Fibroblast of skin of abdomen (primary cell): ENCODE measurements around the gene GATD1.

Experiments
- DNase-seq: peaks from one replicate; pipeline ENCODE4 v3.0.0-alpha.2; 2013

Gene GATD1

DNA sequence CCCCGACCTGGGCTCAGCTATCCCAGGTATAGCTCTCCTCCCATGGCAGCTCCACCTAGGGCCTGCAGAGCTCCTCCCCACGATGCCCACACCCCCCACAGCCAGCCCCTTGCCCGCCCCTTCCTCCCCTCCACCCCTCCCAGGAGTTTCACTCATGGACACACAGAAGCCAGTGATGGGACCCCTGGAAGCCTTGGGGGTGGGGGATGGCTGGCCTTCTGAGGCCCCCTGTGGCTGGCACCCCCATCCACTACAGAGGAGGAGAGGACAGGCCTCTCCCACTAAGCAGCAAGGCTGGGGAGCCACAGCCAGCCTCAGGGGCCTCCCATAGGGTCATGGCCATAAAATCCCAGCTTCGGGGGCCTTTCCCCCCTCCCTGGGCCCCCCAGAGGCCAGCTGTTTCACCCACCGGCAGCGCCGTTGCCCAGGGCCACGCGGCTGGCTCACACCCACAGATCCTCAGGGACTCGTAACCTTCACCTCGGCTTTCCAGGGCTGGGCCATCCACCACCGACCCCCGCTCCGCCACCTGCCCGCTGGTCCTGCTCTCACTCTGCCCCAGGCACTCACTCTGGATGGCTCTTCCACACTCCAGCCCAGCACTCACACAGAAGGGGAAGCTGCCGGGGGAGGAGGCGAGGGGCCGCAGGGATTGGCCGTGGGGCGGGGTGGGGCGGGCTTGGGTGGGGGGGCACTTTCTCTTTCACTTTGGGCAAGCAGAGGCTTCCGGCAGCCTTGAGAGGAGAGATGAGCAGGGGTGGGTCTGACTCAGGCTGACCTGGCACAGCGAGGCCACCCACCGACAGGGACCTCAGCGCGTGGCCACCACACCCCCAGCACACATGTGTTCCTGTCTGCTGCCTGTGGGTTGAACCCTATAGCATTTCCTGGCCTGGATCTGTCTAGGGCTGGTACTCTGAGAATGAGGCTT lies 18.6 kb upstream of the GATD1 start:
- DNase-seq, result peak; percentile 87

- DNase-seq, result no peak
Observed at GRCh38 chr11:794766-795633, 17.7 kb upstream of the GATD1 start.

GRCh38 chr11:794013-794765 lies 16.9 kb upstream of the GATD1 start:
- DNase-seq, result no peak

GRCh38 chr11:793556-793955 lies 16.3 kb upstream of the GATD1 start:
- no peak for DNase-seq

- DNase-seq, result no peak
Observed at GRCh38 chr11:792873-793272, 15.6 kb upstream of the GATD1 start.

DNA sequence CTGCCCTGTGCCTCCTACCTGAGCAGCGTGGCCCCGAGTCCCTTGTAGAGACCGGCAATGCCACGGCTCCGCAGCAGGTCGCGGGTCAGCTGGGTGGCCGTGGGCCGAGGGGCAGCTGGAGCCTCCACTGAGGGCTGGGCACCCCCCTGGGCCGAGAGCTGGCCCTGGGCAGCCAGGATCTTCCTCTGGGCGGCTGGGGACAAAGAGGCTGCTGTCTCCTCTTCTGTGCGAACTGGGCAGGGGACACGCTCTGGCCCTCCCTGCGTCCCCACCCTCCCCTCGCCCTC lies 15.2 kb upstream of the GATD1 start:
- no peak for DNase-seq

DNA sequence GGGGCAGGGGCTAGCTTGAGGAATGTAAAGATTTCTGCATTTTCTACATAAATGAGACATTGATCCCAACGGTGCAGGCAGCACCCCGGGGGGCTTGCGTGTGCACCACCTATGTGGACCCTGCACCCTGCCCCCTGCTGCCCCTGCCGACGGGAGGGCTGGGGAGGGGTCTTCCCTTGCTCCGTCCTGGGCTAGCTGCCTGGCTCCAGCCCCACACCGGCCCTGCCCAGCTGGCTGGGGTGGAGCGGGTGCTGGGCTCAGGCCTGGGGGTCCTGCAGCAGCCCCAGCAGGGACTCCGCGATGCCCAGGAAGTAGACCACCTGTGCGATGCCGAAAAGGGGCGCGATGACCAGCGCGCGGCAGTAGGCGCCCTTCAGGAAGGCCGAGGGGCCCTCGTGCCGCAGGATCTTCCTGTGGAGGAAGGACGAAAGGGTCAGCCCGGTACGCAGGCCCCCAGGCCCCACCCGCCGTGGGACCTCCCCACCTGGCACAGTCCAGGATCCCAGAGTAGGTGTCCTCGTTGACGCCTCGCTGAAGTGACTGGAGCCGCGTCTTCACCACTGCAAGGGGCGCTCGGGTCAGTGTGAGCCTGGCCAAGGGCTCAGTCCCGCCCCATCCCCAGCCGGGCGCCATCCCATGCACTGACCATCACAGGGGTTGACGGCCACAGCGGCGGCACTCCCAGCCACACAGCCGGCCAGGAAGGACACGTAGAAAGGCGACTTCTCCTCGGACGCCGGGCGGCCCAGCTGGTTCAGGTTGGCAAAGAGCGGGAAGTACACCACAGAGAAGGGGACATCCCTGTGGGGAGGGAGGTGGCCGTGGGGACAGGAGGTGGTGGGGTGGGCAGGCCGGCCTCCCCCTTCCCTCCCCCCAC lies 14.6 kb upstream of the GATD1 start:
- DNase-seq, result no peak

DNA sequence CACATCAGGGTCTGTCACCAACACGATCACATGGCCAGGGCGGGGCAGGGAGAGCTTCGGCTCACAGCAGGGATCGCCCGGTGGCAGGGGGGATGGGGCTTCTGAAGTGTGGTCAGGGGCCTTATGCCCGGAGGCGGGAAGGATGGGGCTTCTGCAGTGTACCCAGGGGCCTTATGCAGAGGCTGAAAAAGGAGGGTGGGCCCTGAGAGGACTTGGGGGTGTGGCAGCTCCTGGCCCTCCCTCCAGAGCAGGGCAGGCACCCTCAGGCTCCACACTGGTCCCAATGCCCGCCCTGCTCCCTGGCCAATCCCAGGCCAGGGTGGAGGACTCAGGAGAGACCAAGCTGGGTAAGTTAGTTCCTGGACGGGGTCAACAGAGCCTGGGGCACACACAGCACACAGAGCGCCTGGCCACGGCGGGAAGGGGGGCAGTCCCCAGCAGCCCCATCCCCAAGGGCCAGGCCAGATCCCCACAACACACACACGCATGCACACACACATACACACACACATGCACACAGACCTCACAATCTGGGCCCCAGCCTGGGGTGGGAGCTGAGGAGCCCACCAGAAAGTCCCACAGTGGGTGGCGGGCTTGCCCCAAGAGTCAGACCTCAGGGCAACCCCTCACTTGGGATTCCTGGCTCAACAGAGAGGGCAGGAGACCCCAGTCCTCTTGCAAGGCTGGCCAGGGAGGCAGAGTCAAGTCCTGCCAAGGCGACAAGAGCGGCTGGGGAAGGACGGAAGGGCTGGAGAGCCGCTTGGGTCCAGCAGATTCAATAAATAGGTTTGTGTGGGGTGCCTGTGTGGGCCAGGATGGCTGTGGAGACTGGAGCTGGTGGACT lies 13.7 kb upstream of the GATD1 start:
- DNase-seq, result no peak

- peak; percentile 49 for DNase-seq
Observed at GRCh38 chr11:789943-790342, 12.7 kb upstream of the GATD1 start, which contains the start of gene CEND1. Gene CEND1, minus strand, starts transcription at chr11:790090. Its CDS starts 1,514 bp downstream, at chr11:788576.

GRCh38 chr11:788953-789940 lies 12.0 kb upstream of the GATD1 start:
- no peak for DNase-seq

DNA sequence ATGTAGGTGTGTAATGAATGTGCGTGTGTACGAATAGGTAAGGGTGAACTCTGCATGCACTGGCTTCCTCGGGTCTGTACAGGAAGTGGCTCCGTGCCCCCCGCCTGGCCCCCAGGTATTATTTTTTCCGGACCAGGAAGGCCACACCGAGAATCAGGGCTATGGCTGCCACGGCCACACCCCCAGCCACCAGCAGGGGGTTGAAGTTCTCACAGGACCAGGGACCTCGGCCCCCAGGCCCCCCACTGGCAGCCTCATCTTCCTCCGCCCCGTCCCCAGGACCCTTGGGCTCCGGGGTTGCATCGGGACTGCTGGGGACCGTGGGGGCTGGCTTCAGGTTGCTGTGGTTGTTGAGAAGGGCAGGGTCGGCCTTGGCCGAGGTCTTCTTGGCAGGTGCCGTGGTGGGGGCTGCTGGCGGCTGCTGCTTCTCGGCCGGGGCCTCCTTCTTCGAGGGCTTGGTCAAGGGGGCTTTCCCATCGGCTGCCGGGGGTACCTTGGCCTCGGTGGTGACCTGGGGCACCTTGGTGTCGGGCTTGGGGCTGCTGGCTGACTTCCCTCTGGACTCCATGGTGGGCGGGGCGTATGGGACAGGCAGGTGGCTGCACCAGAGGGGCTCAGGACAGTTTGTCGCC lies 10.8 kb upstream of the GATD1 start:
- no peak for DNase-seq

DNA sequence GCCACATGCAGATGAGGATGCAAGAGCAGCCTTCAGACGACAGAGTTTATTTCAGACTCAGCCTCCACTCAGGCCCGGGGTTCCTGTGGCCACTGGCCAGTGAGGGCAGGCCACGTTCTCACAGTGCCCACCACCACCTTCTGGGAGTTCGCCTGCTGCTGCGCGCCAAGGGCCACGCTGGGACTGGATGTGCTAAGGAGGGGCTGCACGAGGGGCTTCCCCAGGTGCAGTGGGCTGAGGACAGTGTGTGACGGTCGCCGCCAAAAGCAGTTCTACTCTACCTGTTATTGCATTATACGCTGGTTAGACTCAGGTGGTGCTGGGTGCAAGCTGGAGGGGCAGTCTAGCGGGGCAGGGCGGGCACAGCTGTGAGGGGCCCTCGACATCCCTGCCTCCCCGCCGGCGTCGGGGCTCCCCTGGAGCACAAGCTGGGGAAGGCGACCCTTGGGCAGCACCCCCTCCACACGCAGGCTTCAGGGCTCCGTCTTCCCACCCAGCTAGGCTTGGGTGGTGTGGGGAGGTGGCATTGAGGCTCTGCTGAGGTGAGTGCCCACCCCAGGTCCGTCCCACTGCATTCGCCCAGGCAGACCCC lies 9.9 kb upstream of the GATD1 start:
- no peak for DNase-seq

- no peak for DNase-seq
Observed at GRCh38 chr11:786235-787083, 9.2 kb upstream of the GATD1 start.

DNA sequence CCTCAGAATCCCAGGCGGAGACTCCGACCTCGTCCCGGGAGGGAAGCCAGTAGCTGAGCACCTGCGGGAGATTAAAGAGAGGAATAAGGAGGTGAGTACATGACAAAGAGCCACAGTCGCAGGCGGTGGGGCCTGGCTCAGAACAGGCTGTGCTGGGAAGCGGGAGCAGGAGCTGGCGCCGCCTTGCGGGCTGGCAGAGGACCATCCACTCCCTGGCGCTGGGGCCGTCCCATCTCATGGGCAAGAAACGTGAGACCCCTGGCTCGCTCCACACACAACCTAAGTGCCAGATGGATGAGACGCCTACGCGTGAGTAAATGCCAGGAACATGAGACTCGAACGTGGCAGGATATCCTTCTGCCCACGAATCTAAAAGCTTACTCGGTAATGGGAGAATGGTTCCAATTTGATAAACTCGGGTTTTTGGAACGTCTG lies 6.3 kb upstream of the GATD1 start:
- peak; percentile 87 for DNase-seq

DNA sequence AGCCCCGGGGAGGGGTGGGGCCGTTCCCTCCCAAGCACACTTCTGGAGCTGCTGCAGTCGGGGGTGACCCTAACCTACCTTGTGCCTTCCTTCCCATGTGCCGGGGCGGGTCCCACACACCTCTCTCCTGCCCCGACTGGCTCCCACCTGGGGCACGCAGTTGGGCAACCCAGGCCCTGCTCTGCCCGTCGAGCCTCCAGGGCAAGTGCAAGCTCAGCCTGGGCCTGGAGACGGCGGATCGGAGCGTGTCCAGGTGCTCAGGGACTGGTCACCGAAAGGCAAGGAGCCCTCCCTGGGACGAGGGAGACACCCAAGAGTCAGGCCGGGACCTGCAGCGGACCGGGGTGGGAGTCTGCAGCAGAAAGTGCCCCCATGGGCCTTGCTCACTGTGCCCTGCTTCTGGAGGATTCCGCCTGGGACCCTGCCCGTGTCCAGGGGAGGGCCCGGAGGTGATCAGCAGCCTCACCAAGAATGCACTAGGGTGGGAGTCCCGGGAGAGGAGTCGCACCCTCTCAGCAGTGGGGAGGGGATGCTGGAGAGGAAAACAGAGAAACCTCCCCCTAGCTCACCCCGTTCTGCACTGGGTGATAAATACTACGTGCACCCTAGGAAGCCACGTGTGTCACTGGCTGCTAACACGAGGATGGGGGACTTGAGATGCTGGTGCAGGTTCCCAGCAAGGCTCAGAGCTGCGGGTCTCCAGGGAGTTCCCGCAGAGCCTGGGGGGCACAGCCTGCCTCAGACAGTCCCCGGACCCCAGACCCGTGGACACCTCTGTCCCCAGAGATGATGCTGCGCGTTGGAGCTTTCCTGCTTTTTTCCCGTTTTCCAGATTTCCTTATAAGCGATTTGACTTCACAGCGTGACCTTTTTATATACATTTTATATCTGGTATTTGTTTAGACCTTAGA lies 5.2 kb upstream of the GATD1 start:
- DNase-seq, result no peak

- no peak for DNase-seq
Observed at GRCh38 chr11:779955-780532, 2.8 kb upstream of the GATD1 start.
